Eye (tissue), 1 donor: Measurements from ENCODE around the gene PYURF.
A peak's percentile ranks its signal among the peaks of the same experiment; 100 is the strongest.

Experiments used
- DNase-seq: peaks from one replicate; pipeline ENCODE4 v3.0.0-alpha.2; 2015

Gene PYURF, protein sequence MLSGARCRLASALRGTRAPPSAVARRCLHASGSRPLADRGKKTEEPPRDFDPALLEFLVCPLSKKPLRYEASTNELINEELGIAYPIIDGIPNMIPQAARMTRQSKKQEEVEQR

DNA sequence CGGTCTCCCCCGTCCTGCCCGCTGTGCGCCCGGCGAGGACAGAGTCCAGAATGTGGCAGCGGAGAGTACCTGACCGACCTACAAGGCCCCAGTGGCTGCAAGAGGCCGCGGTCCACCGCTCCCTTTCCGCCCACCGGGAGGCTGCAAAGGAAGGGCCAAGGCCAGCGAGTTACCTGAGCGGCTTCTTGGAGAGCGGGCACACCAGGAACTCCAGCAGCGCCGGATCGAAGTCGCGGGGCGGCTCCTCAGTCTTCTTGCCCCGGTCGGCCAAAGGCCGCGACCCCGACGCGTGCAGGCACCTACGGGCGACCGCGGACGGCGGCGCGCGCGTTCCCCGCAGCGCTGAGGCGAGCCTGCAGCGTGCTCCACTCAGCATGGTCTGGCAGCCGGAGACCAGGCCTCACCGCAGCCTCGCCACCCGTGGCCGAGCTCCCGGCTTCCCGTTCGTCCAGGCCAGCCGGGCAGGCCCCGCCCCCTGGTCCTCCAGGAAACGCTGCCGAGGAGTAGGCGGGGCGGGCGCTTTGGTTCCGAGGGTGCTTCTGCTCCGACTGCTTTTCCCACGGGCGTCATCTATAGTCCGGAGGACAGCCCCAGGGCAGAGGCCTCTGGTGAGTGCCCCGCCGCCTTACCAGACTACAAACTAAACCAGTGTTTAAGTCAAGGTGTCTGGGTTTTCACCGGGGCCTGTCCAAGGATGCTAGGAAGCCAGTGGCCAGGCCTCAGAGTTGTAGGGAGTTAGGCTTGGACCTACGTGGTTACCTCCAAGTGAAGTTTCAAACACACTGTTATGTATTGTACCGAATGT is at the start of gene PYURF:
TSS of gene PYURF (minus strand) at position 452 of the 805 bp plus-strand sequence. CDS start at position 376, 76 bp downstream.
- DNase-seq: peak; percentile 96

DNA sequence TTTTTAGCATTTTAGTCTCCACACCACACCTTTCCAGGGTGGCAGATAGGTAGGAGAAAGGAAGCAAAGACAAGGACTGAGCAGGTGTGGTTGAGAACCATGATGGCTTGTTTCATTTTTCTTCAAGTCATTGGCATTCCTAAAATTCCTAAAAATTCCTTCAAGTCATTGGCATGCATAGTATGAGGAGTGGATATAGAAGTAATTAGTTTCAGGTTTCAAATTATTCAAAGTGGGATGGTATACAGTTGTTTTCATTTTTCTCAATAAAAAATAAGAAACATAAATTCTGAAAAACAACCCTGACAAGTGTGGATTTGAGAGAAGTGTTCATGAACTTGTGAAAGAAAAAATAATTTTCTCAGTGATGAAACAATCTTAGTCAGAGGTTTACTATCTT is 46.4 kb upstream of the PYURF start:
- DNase-seq: no peak

DNA sequence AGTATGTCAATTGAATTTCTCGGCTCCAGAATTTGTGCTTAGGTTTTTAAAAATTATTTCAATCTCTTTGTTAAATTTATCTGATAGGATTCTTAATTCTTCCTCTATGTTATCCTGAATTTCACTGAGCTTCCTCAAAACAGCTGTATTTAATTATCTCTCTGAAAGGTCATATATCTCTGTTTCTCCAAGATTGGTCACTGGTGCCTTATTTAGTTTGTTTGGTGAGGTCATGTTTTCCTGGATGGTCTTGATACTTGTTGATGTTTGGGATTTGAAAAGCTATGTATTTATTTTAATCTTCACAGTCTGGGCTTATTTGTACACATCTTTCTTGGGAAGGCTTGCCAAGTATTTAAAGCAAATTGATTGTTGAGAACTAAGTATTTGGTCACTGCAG is 44.0 kb upstream of the PYURF start:
- DNase-seq: no peak

DNA sequence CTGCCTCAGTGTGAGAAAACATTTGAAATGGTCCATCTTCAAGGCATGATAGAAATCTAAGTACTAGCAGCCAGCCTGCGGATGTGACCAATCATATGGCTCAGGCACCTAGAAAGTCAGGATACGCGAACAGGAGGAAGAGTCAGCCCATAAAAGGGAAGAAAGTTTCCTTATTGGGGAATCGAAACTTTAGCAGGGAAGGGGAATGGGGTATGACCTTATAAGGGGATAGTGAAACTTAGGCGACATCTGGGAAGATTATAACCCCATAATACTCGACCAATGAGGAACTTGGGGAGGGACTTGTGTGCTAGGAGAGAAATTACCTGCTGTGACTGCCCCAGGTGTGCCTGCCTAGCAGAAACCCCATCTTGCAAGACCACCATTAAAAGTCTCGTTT is 26.2 kb upstream of the PYURF start:
- no peak for DNase-seq

DNA sequence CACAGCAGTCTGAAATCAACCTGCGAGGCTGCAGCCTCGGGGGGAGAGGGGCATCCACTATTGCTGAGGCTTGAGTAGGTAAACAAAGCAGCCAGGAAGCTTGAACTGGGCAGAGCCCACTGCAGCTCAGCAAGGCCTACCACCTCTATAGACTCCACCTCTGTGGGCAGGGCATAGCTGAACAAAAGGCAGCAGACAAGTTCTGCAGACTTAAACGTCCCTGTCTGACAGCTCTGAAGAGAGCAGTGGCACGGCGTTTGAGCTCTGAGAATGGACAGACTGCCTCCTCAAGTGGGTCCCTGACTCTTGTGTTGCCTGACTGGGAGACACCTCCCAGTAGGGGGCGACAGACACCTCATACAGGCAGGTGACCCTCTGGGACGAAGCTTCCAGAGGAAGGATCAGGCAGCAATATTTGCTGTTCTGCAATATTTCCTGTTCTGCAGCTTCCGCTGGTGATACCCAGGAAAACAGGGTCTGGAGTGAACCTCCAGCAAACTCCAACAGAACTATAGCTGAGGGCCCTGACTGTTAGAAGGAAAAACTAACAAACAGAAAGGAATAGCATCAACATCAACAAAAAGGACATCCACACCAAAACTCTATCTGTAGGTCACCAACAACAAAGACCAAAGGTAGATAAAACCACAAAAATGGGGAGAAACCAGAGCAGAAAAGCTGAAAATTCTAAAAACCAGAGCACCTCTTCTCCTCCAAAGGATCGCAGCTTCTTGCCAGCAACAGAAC is 15.9 kb upstream of the PYURF start:
- DNase-seq: peak; percentile 23

DNA sequence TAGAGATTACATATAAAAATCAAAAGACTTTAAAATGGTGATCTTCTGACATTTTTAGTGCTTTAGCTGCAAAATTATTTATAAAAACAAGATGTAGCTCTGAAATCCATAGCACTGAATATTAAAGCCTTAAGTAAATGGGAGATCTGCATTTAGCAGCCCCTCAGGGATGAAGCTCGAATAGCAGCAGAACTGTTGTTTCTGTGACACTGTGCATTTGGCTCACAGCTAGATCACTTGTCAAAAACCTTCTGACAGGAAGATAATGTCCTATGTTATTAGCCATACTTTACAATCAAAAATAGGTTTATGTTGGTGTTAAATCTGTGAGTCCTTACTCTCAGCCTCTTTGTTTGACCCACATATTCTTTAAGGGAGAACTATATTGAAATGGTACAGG is 14.1 kb upstream of the PYURF start:
- DNase-seq: no peak

DNA sequence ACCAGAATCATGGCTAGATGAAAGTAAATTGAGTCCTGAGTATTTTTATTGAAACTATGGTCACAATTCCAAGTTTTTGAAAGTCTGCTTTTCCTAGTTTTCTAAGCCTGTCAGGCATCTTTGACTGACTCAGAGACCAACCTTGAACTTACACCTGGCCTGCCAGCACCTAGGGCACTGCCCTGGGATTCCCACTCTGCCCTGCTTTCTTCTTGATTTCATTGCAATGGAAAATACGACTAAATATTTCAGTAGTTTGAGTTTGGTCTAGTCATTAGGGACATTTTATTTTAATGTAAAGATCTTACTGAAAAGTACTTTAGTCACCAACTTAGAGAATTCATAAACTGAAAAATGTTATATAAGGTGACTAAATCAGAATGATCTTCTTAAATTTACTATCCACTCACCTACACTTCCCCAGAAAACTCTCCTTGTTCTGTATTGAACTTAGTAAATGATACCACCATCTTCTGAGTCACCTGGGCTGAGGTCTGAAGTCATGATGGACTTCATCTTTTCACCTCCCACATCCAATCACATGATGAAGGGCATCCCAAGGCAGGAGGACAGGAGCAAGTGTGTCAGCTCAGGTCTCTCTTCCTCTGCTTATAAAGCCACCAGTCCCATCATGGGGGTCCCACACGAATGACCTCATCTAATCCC is 11.6 kb upstream of the PYURF start:
- DNase-seq: no peak

DNA sequence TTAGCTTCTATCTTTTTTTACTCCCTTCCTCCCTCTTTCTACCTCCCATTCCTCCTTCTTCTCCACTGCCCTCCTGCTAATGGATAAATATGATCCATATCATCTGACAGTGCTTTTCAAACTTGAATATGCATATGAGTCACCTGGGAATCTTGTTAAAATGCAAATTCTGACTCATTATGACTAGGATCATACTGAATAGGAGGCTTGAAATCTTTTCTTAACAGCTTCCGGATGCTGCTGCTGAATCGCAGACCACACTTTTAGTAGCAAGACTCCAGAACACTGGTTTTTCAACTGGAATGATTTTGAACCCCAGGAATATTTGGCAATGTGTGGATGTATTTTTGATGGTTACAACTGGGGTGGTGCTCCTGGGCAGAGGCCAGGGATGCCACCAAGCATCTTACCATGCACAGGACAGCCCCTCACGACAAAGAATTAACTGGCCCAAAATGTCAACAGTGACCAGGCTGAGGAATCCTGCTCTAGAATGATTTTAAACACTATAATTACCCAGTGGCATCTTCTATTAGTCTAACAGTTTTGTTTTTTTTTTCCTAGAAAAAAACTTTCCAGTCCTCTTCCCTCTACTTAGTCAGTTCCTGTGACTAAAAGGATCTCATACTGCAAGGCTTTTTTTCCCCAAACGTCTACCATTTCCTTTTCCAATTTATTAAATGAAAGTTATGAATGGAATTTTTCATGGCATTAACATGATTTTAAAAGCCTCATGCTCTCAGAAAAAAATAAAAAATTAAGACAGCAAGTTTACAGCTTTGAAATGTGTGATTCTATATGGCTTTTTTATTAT is 10.6 kb upstream of the PYURF start:
- DNase-seq: no peak

DNA sequence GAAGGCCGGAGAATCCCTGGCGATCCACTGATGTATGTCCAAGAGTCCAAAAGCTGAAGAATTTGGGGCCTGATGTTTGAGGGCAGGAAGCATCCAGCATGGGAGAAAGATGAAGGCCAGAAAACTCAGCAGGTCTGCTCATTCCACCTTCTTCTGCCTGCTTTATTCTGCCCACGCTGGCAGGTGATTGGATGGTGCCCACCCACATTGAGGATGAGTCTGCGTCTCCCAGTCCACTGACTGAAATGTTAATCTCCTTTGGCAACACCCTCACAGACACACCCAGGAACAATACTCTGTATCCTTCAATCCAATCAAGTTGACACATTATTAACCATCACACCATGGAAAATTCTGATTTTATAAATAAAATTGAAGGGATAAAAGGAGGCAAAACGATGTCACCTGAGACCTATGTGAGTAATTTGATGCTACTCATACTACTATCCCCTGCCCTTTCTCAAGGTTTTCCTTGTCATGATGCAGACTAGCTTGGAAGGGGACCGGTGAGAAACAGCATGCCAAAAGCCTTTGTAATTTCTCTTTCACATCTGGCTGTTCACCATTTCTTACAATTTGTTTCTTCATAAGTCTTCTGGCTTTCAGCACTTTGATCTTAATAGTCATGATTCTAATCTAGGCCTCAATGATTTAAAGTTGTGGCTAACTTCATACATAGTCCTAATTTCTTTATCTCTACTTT is 9.7 kb upstream of the PYURF start:
- no peak for DNase-seq

DNA sequence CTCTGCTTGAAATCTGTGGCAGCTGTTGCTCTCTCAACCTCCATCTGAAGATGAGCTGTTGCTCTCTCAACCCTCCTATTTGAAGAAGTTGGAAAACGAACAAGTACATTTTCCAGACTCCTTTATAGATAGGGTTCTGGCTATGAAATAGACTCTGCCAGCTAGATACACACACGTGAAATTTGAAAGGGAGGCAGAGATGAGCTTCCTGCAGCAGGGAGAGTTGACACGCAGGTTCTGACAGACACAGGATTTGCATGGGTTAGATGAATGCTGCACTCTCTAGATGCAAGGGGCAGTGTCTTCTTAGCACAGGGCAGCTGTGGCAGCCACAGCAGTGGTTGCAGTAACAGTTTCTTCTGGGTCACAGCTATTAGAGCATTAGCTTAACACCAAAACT is 8.0 kb upstream of the PYURF start:
- DNase-seq: no peak

DNA sequence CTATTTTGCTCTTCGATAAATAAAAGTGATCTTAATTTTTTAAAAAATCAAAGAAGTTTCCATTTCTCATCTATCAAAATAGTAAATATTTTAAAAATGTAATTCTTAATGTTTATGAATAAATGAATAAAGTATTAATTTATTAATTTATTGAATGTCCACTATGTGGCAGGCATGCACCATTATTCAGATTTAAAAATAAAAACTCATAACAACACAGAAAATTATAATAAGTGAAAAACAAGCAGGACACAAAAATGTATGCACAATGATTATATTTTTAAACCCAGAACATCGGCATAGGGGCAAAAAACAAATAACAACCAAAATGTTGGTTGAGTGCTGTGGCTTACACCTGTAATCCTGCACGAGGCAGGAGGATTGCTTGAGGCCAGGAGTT is 5.3 kb upstream of the PYURF start:
- no peak for DNase-seq

DNA sequence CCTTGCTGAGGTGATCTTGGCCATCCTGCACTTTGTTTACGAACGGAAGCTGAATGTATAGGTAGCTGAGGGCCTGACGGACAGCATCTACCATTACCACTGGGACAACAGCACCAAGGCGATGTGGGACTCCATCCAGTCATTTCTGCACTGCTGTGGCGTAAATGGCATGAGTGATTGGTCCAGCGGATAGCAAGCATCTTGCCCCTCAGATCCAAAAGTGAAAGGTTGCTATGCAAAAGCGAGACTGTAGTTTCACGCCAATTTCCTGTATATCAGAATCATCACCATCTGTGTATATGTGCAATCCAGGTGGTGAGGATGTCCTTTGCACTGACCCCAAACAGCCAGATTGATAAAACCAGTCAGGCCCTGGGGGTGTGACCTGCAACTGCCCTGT is 4.2 kb upstream of the PYURF start:
- DNase-seq: no peak

DNA sequence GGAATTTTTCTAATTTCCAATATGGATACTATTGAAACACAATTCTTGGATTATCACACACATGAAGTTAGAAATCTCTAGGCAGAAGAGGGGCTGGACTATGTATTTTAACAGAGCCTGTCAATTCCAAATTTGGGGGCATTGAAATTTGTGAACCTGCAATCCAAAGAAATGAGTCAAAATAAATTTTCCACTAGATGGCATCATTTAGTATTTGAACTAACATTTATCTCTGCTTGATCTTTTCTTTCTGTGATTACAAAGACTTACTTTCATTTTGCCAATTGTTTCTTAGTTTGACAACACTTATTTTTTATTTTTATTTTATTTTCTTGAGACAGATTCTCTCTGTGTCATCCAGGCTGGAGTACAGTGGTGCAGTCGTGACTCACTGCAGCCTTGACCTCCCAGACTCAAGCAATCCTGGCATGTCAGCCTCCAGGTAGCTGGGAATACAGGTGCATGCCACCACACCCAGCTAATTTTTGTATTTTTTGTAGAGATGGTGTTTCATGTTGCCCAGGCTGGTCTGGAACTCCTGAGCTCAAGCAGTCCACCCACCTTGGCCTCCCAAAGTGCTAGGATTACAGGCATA is 2.7 kb upstream of the PYURF start:
- DNase-seq: peak; percentile 16

DNA sequence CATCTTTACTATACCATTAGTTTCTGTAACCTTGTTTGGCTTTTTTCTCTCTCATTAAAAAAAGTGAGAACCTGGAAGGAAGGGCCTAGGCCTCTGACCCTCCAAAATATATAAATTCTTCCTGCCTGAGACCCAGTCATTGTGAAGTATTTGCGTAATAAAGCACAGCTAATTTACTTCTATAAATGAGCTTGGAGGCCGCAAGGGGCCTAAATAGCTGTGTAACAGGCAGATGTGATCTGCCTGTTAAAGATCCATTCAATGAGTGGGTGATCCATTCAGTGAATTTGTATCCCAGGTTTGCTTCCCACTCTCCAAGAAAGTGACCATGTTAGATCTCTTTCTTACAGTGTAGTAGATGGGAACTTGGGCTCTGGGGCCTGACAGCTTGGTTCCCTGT is 595 bp upstream of the PYURF start:
- no peak for DNase-seq

DNA sequence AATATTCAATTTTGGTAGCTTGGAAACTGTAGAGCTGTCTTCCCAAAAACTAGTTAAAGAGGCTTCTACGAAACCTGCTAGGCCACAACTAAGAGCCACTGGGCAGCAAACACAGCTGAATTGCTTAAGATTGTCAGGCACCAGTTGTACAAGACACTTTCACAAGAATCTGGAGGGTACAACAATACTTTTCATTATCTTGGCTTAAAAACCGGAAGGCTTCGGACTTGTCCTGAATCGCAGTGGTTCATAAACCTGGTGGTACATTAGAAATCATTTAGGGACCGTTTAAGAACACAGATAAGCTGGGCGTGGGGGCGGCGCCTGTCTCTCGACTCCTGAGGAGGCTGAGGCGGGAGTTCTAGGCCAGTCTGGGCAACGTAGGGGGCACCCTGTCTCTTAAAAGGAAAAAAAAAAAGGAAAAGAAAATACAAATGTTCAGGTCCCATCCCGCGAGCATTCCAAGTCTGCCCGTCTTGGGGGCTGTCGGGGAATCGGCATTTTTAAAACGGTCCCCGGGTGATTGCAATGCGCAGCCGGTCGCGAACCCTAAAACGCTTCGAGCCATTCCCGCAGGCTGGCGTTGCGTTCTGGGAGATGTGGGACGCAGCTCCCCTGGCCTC is 763 bp downstream of the PYURF start:
- peak; percentile 74 for DNase-seq

DNA sequence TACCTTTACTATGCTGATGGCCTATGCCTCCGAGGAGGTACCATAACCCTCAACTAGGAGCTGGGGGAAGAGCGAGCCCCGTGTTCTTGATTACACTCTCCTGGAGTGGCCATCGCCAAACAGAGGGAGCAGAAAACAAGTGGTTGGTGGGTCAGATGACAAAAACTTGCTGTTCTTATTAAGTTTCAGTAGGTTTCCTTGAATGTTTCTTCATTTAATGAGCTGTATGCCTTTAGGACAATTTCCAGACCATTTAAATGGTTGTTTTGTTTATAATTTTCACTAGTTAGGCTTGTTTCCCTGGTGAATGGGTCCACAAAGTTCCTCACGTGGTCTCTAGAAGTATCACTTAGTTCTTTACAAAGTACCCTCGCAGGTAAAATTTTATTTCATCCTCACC is 4.7 kb downstream of the PYURF start:
- no peak for DNase-seq

DNA sequence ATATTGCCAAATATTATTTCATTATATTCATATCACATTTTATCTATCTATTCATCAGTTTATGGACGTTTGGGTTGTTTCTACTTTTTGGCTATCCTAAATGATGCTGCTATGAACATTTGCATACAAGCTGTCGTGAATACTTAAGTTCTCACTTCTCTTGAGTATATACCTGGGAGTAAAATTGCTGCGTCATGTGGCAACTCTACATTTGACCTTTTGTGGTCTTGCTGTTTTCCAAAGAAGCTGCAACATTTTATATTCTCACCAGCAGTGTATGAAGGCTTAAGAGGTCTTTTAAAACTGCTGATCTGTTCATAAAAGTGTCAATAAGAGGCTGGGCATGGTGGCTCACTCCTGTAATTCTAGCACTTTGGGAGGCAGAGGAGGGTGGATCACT is 5.8 kb downstream of the PYURF start:
- no peak for DNase-seq

DNA sequence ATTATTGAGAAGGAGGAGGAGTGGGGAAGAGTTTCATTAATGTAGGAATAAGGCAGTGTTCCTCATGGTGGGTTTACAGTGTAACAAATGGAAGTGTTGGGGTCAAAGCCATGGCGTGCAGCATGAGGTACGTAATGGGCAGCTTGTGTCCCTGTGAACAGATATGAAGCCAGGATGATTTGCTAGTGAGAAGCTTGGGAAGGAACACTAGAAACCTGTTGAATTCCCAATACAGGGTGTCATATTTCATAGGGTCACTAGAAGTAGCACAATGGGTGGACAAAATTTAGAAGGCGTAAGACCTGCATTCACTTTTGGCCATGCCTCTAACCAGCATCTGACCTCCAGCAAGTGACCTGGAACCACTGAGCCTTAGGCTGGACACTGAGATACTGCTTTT is 6.8 kb downstream of the PYURF start:
- DNase-seq: no peak

DNA sequence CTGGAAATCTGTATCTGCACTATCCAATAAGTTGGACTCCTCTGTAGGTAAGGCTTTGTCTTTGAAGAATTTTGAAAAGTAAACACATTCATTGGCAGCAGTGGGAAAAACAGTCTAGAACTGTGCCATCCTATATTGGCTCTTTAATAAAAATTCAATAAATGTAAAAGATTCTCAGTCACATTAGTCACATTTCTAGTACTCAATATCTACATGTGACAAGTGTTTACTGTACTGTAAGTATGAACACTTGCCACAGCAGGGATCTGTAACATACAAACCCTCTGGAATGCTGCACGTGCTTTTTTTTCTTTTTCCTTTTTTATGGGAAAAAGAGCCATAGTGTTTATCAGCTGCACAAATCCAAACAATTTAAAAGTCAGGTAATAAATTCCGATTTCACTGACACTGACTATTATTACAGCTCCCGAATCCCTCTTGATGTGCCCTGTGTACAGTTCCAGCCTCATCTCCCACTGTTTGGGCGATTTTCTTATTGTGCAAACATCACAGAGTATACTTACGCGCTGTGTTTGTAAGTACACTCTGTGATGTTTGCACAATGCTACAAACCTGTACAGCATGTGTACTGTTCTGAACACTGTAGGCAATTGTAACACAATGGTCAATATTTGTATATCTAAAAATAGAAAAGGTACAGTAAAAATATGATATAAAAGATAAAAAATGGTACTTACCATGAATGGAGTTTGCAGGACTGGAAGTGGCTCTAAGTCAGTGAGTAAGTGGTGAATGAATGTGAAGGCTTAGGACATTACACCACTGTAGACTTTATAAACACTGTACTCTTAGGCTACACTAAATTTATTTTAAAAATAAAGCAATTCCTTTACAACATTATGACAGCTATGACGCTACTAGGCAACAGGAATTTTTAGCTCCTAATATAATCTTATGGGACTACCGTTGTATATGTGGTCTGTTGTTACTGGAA is 8.7 kb downstream of the PYURF start:
- no peak for DNase-seq

DNA sequence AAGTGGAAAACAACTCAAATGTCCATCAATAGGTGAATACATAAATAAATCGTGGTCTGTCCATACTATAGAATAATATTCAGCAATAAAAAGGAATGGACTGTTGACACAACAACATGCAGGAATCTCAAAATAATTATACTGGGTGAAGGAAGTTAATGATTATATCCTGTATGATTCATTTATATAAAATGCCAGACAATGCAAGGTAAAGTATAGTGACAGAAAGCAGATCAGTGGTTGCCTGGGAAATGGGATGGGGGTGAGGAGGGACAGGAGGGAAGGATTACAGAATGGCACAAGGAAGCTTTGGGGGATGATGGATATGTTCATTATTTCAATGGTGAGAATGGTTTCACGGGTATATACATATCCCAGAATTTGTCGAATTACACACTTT is 12.3 kb downstream of the PYURF start:
- no peak for DNase-seq
